Superior temporal gyrus (tissue), 1 donor: Measurements from ENCODE around the gene MTOR.
"Not testable (repeated sequence)": the region's sequence is repeated elsewhere in the genome, so short reads cannot be mapped to it uniquely, and the experiment has no call there.

Experiments used
- DNase-seq: peaks from one replicate; pipeline ENCODE4 v3.0.0-alpha.2; 2016; ENCODE audit errors: extremely low spot score

The MTOR gene

GRCh38 chr1:11063937-11064537, 198.3 kb downstream of the MTOR start:
- DNase-seq, result not testable (repeated sequence)

GRCh38 chr1:11062965-11063401, 199.4 kb downstream of the MTOR start:
- peak; percentile 67 for DNase-seq

GRCh38 chr1:11061652-11062365, 200.5 kb downstream of the MTOR start:
- DNase-seq, result no peak

- peak; percentile 89 for DNase-seq
Measured at GRCh38 chr1:11059968-11060830, 202.2 kb downstream of the MTOR start, which contains the start of gene SRM. Gene SRM (minus strand): TSS chr1:11060018. CDS start chr1:11059943, 75 bp downstream.

GRCh38 chr1:11059155-11059967, 203.0 kb downstream of the MTOR start:
- DNase-seq, result no peak

GRCh38 chr1:11058595-11059154, 203.7 kb downstream of the MTOR start:
- no peak for DNase-seq

- no peak for DNase-seq
Measured at GRCh38 chr1:11058026-11058425, 204.3 kb downstream of the MTOR start.

GRCh38 chr1:11057477-11057876, 204.9 kb downstream of the MTOR start:
- DNase-seq, result no peak
